Measurements from ENCODE around the gene GLRX3.
A peak's percentile ranks its signal among the peaks of the same experiment; 100 is the strongest.

GLRX3 gene

DNA sequence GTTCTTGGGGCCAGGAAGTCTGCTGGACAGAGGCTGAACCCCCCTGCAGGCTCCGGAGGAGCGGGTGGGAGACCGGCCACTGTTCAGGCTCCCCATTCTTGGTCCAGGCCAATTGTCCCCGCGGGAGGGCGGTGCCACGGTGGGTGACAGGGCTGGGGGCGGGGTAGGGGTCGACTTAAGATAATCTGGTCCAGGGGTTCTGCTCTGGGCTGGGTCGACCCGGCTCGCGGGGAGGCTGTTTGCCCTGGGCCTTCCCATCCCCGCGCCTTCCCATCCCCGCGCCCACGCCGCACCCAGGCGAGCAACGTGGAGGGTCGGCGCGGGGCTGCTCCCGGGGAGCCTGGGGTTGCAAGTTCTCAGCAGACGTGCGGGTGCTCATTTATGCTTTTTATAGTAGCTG is 7.3 kb upstream of the GLRX3 start:
- DNase-seq = no peak
- in situ Hi-C loops (cut with HindIII; ENCODE audit: low pct_ligation_motif_present, low pct_unique_long_range_greater_than_20kb, low sequenced_read_pairs) = no loop called here

DNA sequence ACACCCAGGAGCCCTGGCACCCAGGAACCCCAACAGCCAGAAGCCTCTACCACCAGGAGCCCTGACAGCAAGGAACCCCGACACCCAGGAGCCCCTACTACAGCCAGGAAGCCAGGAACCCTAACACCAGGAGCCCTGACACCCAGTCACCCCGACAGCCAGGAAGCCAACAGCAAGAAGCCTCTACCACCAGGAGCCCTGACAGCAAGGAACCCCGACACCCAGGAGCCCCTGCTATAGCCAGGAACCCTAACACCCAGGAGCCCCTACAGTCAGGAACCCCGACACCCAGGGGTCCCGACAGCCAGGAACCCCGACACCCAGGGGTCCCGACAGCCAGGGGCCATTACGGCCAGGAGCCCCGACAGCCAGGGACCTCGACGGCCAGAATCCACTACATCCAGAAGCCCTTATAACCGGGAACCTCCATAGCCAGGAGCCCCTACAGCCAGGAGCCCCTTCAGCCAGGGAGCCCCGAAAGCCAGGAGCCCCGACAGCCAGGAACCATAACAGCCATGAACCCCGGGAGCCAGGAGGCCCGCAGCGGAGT is 440 bp upstream of the GLRX3 start:
- no peak for DNase-seq
- in situ Hi-C loops (cut with HindIII; ENCODE audit: low pct_ligation_motif_present, low pct_unique_long_range_greater_than_20kb, low sequenced_read_pairs) = no loop called here

DNA sequence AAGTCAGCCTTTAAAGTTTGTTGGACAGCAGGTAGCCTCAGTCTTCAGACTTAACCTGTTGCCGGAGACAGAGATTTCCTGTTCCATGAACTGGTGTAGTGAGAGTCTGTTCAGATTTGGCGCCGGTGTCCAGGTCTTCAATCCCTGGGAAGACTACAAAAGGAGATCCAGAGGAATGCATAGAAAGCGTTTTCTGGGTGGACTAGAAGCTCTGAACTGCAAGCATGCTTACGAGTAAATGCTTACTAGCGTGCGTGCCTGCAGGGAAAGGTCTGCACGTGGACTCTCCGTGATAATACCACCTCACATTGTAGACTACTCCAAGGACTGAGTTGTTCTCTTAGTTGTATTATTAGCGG is 878 bp downstream of the GLRX3 start:
- in situ Hi-C loops (cut with HindIII; ENCODE audit: low pct_ligation_motif_present, low pct_unique_long_range_greater_than_20kb, low sequenced_read_pairs) = no loop called here

GRCh38 chr10:130137659-130138478 is 1.7 kb downstream of the GLRX3 start:
- DNase-seq = no peak
- in situ Hi-C loops (cut with HindIII; ENCODE audit: low pct_ligation_motif_present, low pct_unique_long_range_greater_than_20kb, low sequenced_read_pairs) = no loop called here

More for the DNA sequence above, 878 bp downstream of the GLRX3 start:
- peak; percentile 51 for DNase-seq

DNA sequence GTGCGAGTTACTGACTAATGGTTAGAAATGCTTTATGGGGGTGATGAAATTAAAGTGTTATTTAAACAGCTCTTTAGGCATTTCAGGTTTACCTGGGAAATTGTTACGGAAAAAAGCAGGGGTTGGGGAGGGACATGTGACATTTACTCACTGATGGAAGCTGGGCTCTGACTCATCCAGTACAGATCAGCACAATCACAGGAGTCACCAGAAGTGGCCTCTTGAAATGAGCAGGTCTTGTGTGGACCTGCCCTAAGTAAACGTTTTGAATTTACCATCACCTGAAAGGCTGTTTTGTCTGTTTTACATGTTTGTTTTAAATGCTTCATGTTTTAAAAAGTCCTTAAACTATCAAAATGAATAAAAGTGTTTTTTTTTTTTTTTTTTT is 2.3 kb downstream of the GLRX3 start:
- in situ Hi-C loops (cut with HindIII; ENCODE audit: low pct_ligation_motif_present, low pct_unique_long_range_greater_than_20kb, low sequenced_read_pairs) = no loop called here
- peak; percentile 77 for DNase-seq

DNA sequence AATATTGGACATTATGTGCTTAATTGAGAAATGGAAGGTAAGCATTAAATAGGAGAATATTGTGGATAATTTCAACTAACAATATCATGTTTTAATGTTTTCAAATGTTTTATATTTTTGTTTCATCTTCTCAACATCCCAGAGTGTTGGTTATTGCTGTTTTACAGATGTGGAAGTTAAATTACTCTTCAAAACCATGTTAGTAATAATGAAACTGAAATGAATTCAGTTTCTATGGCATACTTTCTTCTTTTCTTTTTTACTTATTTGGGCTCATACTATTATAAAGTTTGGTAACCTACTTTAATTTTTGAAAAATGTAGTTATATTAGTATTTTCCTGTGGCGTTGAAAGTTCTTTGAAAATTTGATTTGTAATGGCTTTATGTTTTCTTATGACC is 4.2 kb downstream of the GLRX3 start:
- in situ Hi-C loops (cut with HindIII; ENCODE audit: low pct_ligation_motif_present, low pct_unique_long_range_greater_than_20kb, low sequenced_read_pairs) = no loop called here
- DNase-seq = no peak

DNA sequence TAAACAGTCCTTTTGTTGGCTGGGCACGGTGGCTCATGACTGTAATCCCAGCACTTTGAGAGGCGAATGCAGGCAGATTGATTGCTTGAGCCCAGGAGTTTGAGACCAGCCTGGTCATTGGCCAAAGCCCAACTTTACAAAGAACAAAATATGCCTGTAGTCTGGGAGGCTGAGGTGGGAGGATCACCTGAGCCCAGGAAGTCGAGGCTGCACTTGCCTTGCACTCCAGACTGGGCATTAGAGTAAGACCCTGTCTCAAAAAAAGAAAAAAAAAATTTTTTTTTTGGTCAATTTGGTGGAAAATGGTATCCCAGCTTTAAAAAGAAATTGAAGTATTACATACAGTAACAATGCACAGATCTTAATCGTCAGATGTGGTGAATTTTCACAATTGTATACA is 4.8 kb downstream of the GLRX3 start:
- no peak for DNase-seq
- in situ Hi-C loops (cut with HindIII; ENCODE audit: low pct_ligation_motif_present, low pct_unique_long_range_greater_than_20kb, low sequenced_read_pairs) = no loop called here

GRCh38 chr10:130141460-130141859 is 5.3 kb downstream of the GLRX3 start:
- in situ Hi-C loops (cut with HindIII; ENCODE audit: low pct_ligation_motif_present, low pct_unique_long_range_greater_than_20kb, low sequenced_read_pairs) = no loop called here
- DNase-seq = no peak

DNA sequence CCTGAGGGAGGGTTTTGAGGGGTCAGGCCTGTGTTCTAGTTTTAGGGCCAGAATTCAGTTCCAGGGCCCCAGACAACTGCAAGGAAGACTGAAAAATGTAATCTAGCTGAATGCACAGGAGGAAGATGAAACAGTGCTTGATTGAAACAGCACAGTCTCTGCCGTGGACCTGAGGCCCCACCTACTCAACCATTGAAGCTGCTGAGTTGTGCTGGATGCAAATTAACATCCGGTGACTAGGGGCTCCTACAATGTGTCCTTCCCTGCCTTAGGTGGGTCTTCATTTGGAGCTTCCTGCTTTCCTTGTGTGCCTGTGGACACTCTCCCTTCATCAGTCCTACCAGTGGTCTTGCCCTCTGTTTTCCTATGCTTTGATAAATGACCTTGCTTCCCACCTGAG is 5.7 kb downstream of the GLRX3 start:
- in situ Hi-C loops (cut with HindIII; ENCODE audit: low pct_ligation_motif_present, low pct_unique_long_range_greater_than_20kb, low sequenced_read_pairs) = no loop called here
- no peak for DNase-seq

GRCh38 chr10:130146042-130146441 is 9.9 kb downstream of the GLRX3 start:
- in situ Hi-C loops (cut with HindIII; ENCODE audit: low pct_ligation_motif_present, low pct_unique_long_range_greater_than_20kb, low sequenced_read_pairs) = no loop called here
- no peak for DNase-seq

- no peak for DNase-seq
- in situ Hi-C loops (cut with HindIII; ENCODE audit: low pct_ligation_motif_present, low pct_unique_long_range_greater_than_20kb, low sequenced_read_pairs) = no loop called here
Measured at GRCh38 chr10:130159192-130159794, 23.1 kb downstream of the GLRX3 start.

DNA sequence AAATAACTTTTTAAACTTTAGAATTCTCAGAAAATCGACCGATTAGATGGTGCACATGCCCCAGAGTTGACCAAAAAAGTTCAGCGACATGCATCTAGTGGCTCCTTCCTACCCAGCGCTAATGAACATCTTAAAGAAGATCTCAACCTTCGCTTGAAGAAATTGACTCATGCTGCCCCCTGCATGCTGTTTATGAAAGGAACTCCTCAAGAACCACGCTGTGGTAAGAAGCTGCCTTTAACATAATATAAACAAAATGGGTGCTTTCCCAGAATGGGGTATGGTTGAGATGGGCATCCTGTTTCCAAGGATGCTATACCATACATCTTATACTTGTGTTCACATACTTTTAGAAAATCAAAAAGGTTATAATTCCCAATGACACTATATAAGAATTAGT is 24.6 kb downstream of the GLRX3 start:
- in situ Hi-C loops (cut with HindIII; ENCODE audit: low pct_ligation_motif_present, low pct_unique_long_range_greater_than_20kb, low sequenced_read_pairs) = no loop called here
- DNase-seq = no peak

- in situ Hi-C loops (cut with HindIII; ENCODE audit: low pct_ligation_motif_present, low pct_unique_long_range_greater_than_20kb, low sequenced_read_pairs) = no loop called here
- DNase-seq = no peak
Measured at GRCh38 chr10:130161331-130161730, 25.1 kb downstream of the GLRX3 start.

GRCh38 chr10:130167193-130167592 is 31.0 kb downstream of the GLRX3 start:
- in situ Hi-C loops (cut with HindIII; ENCODE audit: low pct_ligation_motif_present, low pct_unique_long_range_greater_than_20kb, low sequenced_read_pairs) = no loop called here
- DNase-seq = no peak

DNA sequence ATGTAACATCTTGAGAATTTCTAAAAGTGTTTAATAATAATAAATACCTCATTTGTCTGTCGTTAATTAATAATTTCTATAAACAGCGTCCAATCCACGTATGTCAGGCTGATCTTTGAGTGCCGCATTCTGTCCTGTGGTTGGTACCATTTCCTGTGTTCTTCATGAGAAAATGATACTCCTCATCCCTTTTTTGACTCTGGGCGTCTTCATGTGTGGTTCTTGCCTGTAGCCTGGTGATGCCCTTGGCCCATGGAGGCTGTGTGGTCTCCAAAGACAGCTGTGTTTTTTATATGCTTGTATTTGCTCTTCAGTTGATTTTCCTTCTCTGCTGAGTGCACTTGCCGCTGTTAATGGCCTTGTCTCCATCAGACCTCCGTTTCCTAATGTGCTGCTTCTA is 31.5 kb downstream of the GLRX3 start:
- DNase-seq = no peak
- in situ Hi-C loops (cut with HindIII; ENCODE audit: low pct_ligation_motif_present, low pct_unique_long_range_greater_than_20kb, low sequenced_read_pairs) = no loop called here

GRCh38 chr10:130169136-130169859 is 33.1 kb downstream of the GLRX3 start:
- DNase-seq = peak; percentile 65

GRCh38 chr10:130171196-130171595 is 35.0 kb downstream of the GLRX3 start:
- no peak for DNase-seq
- in situ Hi-C loops (cut with HindIII; ENCODE audit: low pct_ligation_motif_present, low pct_unique_long_range_greater_than_20kb, low sequenced_read_pairs) = no loop called here

More at GRCh38 chr10:130169136-130169859, 33.1 kb downstream of the GLRX3 start:
- in situ Hi-C loops (cut with HindIII; ENCODE audit: low pct_ligation_motif_present, low pct_unique_long_range_greater_than_20kb, low sequenced_read_pairs) = no loop called here

GRCh38 chr10:130174328-130174727 is 38.1 kb downstream of the GLRX3 start:
- in situ Hi-C loops (cut with HindIII; ENCODE audit: low pct_ligation_motif_present, low pct_unique_long_range_greater_than_20kb, low sequenced_read_pairs) = no loop called here

DNA sequence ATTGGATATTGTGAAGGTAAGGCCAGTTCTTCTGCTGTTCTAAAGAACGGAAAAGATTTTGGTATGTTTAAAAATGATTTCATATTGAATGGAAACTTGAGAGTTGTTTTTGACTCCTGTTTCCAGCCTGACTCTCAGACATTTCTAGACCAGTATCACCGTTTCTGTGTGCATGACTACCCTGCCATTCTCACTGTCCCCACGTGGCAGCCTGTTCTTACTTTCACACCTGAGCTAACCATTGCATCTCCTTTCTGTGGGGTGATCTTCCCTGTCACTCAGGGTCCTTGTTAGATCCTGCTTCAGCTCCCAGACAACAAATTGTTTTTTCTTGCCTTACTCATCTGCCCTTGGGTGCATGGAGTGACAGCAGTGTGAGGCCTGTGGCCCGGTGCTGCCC is 38.9 kb downstream of the GLRX3 start:
- in situ Hi-C loops (cut with HindIII; ENCODE audit: low pct_ligation_motif_present, low pct_unique_long_range_greater_than_20kb, low sequenced_read_pairs) = no loop called here

More at GRCh38 chr10:130174328-130174727, 38.1 kb downstream of the GLRX3 start:
- DNase-seq = no peak

More for the DNA sequence above, 38.9 kb downstream of the GLRX3 start:
- no peak for DNase-seq
